ENCODE measurements around the gene CAGE1.

CAGE1 gene

GRCh38 chr6:7390226-7390878, 810 bp upstream of the CAGE1 start:
- DNase-seq, result no peak
- H3K4me1 ChIP-seq, result no peaks in the 10 kb centered on the region
- no peaks in the 10 kb centered on the region for H3K9me3 ChIP-seq
- H3K36me3 ChIP-seq, result peaks cover 23% of the 10 kb centered on the region
- TF ChIP-seq CTCF (IDR thresholded peaks at IDR 0.05; ENCODE audit: low read depth, low read length), result no peak
- no peaks in the 10 kb centered on the region for H3K27me3 ChIP-seq
- peak overlapping the region; percentile 88 for H3K4me3 ChIP-seq (ENCODE audit: low read depth, low read length)

GRCh38 chr6:7389162-7389450, 436 bp downstream of the CAGE1 start:
- peaks cover 13% of the 10 kb centered on the region for H3K36me3 ChIP-seq
- DNase-seq, result no peak
- no peak for TF ChIP-seq CTCF (IDR thresholded peaks at IDR 0.05; ENCODE audit: low read depth, low read length)

DNA sequence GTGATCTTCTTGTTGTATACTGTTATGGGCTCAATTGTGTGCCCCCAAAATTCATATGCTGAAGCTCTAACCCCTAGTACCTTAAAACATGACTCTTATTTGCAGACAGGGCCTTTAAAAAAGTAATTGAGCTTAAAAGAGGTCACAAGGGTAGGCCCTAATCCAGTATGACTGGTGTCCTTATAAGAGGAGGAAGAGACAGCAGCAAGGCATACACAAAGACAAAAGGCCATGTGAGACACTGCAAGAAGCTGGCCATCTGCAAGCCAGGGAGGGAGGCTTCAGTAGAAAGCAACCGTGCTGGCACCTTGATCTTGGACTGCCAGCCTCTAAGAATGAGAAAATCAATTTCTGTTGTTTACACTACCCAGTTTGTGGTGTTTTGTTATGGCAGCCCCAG, 8.4 kb downstream of the CAGE1 start:
- H3K9me3 ChIP-seq, result no peaks in the 10 kb centered on the region
- no peaks in the 10 kb centered on the region for H3K4me1 ChIP-seq
- no peak for TF ChIP-seq CTCF (IDR thresholded peaks at IDR 0.05; ENCODE audit: low read depth, low read length)
- H3K27me3 ChIP-seq, result 0 out of 2 replicates have a peak, but pooled peaks cover 3% of the 10 kb centered on the region
- DNase-seq, result no peak
- no peak overlapping the region for H3K4me3 ChIP-seq (ENCODE audit: low read depth, low read length)
- H3K36me3 ChIP-seq, result no peaks in the 10 kb centered on the region

More at GRCh38 chr6:7389162-7389450, 436 bp downstream of the CAGE1 start:
- Histone ChIP-seq H3K4me1 (no peaks in the 10 kb centered on the region), H3K4me3 (ENCODE audit: low read depth, low read length) (peak overlapping the region; percentile 88), H3K27me3 (no peaks in the 10 kb centered on the region), H3K9me3 (no peaks in the 10 kb centered on the region)

DNA sequence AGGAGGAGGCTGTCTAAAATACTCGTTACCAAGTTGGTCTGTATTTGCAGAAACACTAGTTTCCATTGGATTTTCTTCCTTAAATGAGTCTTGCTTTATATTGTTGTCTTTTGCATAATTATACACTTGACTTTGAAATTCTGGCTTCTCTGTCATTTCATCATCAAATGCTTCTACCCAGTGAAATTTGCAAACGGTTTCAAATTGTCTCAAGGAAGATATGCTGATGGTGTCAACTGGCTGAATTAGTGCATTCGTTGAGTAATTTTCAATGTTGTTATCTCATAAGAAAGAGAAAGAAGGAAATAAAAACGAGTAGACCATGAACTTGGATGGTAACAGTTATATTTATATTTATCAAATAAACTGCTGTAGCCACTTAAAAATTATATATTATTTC, 10.8 kb downstream of the CAGE1 start:
- TF ChIP-seq CTCF (IDR thresholded peaks at IDR 0.05; ENCODE audit: low read depth, low read length), result no peak
- H3K4me1 ChIP-seq, result no peaks in the 10 kb centered on the region
- no peak for DNase-seq
- 0 out of 2 replicates have a peak, but pooled peaks cover 6% of the 10 kb centered on the region for H3K27me3 ChIP-seq
- no peaks in the 10 kb centered on the region for H3K36me3 ChIP-seq
- H3K4me3 ChIP-seq (ENCODE audit: low read depth, low read length), result no peak overlapping the region
- H3K9me3 ChIP-seq, result no peaks in the 10 kb centered on the region

- Histone ChIP-seq H3K36me3 (no peaks in the 10 kb centered on the region), H3K4me3 (ENCODE audit: low read depth, low read length) (no peak overlapping the region), H3K4me1 (no peaks in the 10 kb centered on the region), H3K27me3 (0 out of 2 replicates have a peak, but pooled peaks cover 8% of the 10 kb centered on the region), H3K9me3 (no peaks in the 10 kb centered on the region)
- no peak for TF ChIP-seq CTCF (IDR thresholded peaks at IDR 0.05; ENCODE audit: low read depth, low read length)
- no peak for DNase-seq
Observed at GRCh38 chr6:7377961-7378360, 11.6 kb downstream of the CAGE1 start.

DNA sequence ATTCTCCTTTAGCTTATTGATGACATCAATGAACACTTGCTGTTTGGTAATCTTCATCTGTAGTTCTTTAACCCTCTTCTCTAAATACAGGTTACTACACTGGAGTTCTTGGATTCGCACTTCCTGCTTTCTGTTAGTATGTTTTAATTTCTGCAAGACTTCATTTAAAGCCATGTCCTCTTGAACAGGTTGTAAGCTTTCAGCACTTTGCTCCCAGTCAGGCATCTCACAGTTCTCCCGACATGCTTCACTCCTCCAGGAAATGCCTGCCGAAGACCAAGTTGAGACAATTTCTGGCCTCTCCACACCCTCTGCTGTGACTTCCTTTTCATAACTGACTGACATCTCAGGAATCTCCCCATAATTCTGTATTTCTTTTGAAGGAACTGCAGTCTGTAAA, 15.8 kb downstream of the CAGE1 start:
- Histone ChIP-seq H3K4me1 (no peaks in the 10 kb centered on the region), H3K36me3 (no peaks in the 10 kb centered on the region), H3K4me3 (ENCODE audit: low read depth, low read length) (no peak overlapping the region), H3K9me3 (no peaks in the 10 kb centered on the region), H3K27me3 (0 out of 2 replicates have a peak, but pooled peaks cover 6% of the 10 kb centered on the region)
- no peak for TF ChIP-seq CTCF (IDR thresholded peaks at IDR 0.05; ENCODE audit: low read depth, low read length)
- DNase-seq, result no peak
